BLaER1 (cell line): ENCODE measurements around the gene HLX.

ENCODE experiments used
- H3K27ac ChIP-seq: shearing (Covaris generic); formaldehyde crosslinking; 2 replicates; pipeline ENCODE4 v1.8.1; 2022
- H3K27me3 ChIP-seq: shearing (Covaris generic); formaldehyde crosslinking; 2 replicates; pipeline ENCODE4 v1.8.1; 2022
- H3K36me3 ChIP-seq: shearing (Covaris generic); formaldehyde crosslinking; 2 replicates; pipeline ENCODE4 v1.8.1; 2022
- H3K4me1 ChIP-seq: shearing (Covaris generic); formaldehyde crosslinking; 2 replicates; pipeline ENCODE4 v1.8.1; 2022
- H3K4me2 ChIP-seq: shearing (Covaris generic); formaldehyde crosslinking; 2 replicates; pipeline ENCODE4 v1.8.1; 2022
- H3K4me3 ChIP-seq: shearing (Covaris generic); formaldehyde crosslinking; 2 replicates; pipeline ENCODE4 v1.8.1; 2022
- H3K9ac ChIP-seq: shearing (Covaris generic); formaldehyde crosslinking; 2 replicates; pipeline ENCODE4 v1.8.1; 2022
- H3K9me3 ChIP-seq: shearing (Covaris generic); formaldehyde crosslinking; 2 replicates; pipeline ENCODE4 v1.8.1; 2022
- H4K20me1 ChIP-seq: shearing (Covaris generic); formaldehyde crosslinking; 2 replicates; pipeline ENCODE4 v1.8.1; 2022
- Cebpa-rat ChIP-seq: shearing (Covaris generic); IDR thresholded peaks from 2 replicates; pipeline ENCODE4 v1.8.1; 2022

HLX gene

GRCh38 chr1:220929304-220929703, 50.1 kb downstream of the HLX start:
- H3K4me1 ChIP-seq: peaks cover 4% of the 10 kb centered on the region; the same call in 1 of the 2 replicates
- no peak overlapping the region for H3K9ac ChIP-seq
- no peaks in the 10 kb centered on the region for H3K36me3 ChIP-seq
- no peaks in the 10 kb centered on the region for H3K9me3 ChIP-seq
- H3K4me2 ChIP-seq: no peak overlapping the region
- H3K27ac ChIP-seq: no peak overlapping the region
- H3K4me3 ChIP-seq: no peak overlapping the region
- TF ChIP-seq Cebpa-rat: no peak
- H3K27me3 ChIP-seq: no peaks in the 10 kb centered on the region
- H4K20me1 ChIP-seq: no peaks in the 10 kb centered on the region
